ENCODE results near the gene SH2D3C.

SH2D3C gene

GRCh38 chr9:127741831-127742434, 36.5 kb downstream of the SH2D3C start:
- DNase-seq (ENCODE audit: low spot score), result no peak

GRCh38 chr9:127739614-127740330, 38.7 kb downstream of the SH2D3C start:
- DNase-seq (ENCODE audit: low spot score), result no peak

- no peak for DNase-seq (ENCODE audit: low spot score)
Measured at GRCh38 chr9:127738666-127739065, 39.8 kb downstream of the SH2D3C start.

GRCh38 chr9:127735530-127736185, 42.8 kb downstream of the SH2D3C start:
- no peak for DNase-seq (ENCODE audit: low spot score)

- peak; percentile 96 for DNase-seq (ENCODE audit: low spot score)
Measured at GRCh38 chr9:127734747-127735529, 43.5 kb downstream of the SH2D3C start, which contains the start of gene TOR2A. Gene TOR2A, minus strand, starts transcription at chr9:127735294. Its CDS starts 24 bp downstream, at chr9:127735270.

GRCh38 chr9:127734247-127734746, 44.2 kb downstream of the SH2D3C start:
- no peak for DNase-seq (ENCODE audit: low spot score)

GRCh38 chr9:127733614-127734013, 44.9 kb downstream of the SH2D3C start:
- DNase-seq (ENCODE audit: low spot score), result no peak

- DNase-seq (ENCODE audit: low spot score), result no peak
Measured at GRCh38 chr9:127732444-127732843, 46.0 kb downstream of the SH2D3C start.

GRCh38 chr9:127731938-127732337, 46.5 kb downstream of the SH2D3C start:
- DNase-seq (ENCODE audit: low spot score), result no peak

GRCh38 chr9:127730799-127731410, 47.6 kb downstream of the SH2D3C start:
- DNase-seq (ENCODE audit: low spot score), result no peak

- DNase-seq (ENCODE audit: low spot score), result no peak
Measured at GRCh38 chr9:127730262-127730661, 48.2 kb downstream of the SH2D3C start.

- no peak for DNase-seq (ENCODE audit: low spot score)
Measured at GRCh38 chr9:127729522-127730256, 48.8 kb downstream of the SH2D3C start.

GRCh38 chr9:127728808-127729207, 49.7 kb downstream of the SH2D3C start:
- DNase-seq (ENCODE audit: low spot score), result no peak

- no peak for DNase-seq (ENCODE audit: low spot score)
Measured at GRCh38 chr9:127726871-127727270, 51.6 kb downstream of the SH2D3C start.

GRCh38 chr9:127724012-127724411, 54.5 kb downstream of the SH2D3C start:
- peak; percentile 68 for DNase-seq (ENCODE audit: low spot score)

- no peak for DNase-seq (ENCODE audit: low spot score)
Measured at GRCh38 chr9:127723444-127723843, 55.0 kb downstream of the SH2D3C start.

- no peak for DNase-seq (ENCODE audit: low spot score)
Measured at GRCh38 chr9:127723013-127723412, 55.5 kb downstream of the SH2D3C start.

GRCh38 chr9:127722055-127722745, 56.3 kb downstream of the SH2D3C start:
- DNase-seq (ENCODE audit: low spot score), result no peak

GRCh38 chr9:127721391-127721821, 57.1 kb downstream of the SH2D3C start:
- DNase-seq (ENCODE audit: low spot score), result no peak

- no peak for DNase-seq (ENCODE audit: low spot score)
Measured at GRCh38 chr9:127720865-127721227, 57.6 kb downstream of the SH2D3C start.
